SK-N-SH treated with all-trans-retinoic acid at 6 μM for 48 hours (cell line): ENCODE measurements around the gene TCERG1.

Source experiments
- BACH2 ChIP-seq: fragments of 250-450 bp; sonication (Bioruptor Pico); IDR thresholded peaks from 2 replicates; pipeline ENCODE4 v1.9.0; 2021; ENCODE audit warnings: mild to moderate bottlenecking, borderline replicate concordance
- CREB5 ChIP-seq: fragments of 250-450 bp; sonication (Bioruptor Pico); IDR thresholded peaks from 2 replicates; pipeline ENCODE4 v1.5.1; 2020; ENCODE audit warnings: low read depth, mild to moderate bottlenecking, moderate library complexity
- ESRRG ChIP-seq: fragments of 250-450 bp; sonication (Bioruptor Pico); IDR thresholded peaks from 2 replicates; pipeline ENCODE4 v1.6.1; 2021; ENCODE audit warnings: mild to moderate bottlenecking
- GLIS3 ChIP-seq: fragments of 250-450 bp; sonication (Bioruptor Pico); IDR thresholded peaks from 2 replicates; pipeline ENCODE4 v1.5.0; 2020; ENCODE audit warnings: mild to moderate bottlenecking, moderate library complexity
- ISL1 ChIP-seq: fragments of 250-450 bp; sonication (Bioruptor Pico); IDR thresholded peaks from 2 replicates; pipeline ENCODE4 v2.1.2; 2022; ENCODE audit warnings: mild to moderate bottlenecking, moderate library complexity
- PATZ1 ChIP-seq: fragments of 250-450 bp; sonication (Bioruptor Pico); IDR thresholded peaks from 2 replicates; pipeline ENCODE4 v1.8.0; 2020; ENCODE audit warnings: mild to moderate bottlenecking, moderate library complexity, borderline replicate concordance
- PPARA ChIP-seq: fragments of 250-450 bp; sonication (Bioruptor Pico); IDR thresholded peaks from 2 replicates; pipeline ENCODE4 v1.5.0; 2020; ENCODE audit warnings: mild to moderate bottlenecking, borderline replicate concordance
- RARB ChIP-seq: fragments of 250-450 bp; sonication (Bioruptor Pico); IDR thresholded peaks from 2 replicates; pipeline ENCODE4 v1.8.0; 2021; ENCODE audit warnings: mild to moderate bottlenecking, moderate library complexity
- SNAI2 ChIP-seq: fragments of 250-450 bp; sonication (Bioruptor Pico); IDR thresholded peaks from 2 replicates; pipeline ENCODE4 v1.5.0; 2020; ENCODE audit warnings: mild to moderate bottlenecking, moderate library complexity
- TCF4 ChIP-seq: fragments of 250-450 bp; sonication (Bioruptor Pico); IDR thresholded peaks from 2 replicates; pipeline ENCODE4 v1.8.0; 2021; ENCODE audit warnings: mild to moderate bottlenecking, moderate library complexity, borderline replicate concordance
- TOX ChIP-seq: fragments of 250-450 bp; sonication (Bioruptor Pico); IDR thresholded peaks from 2 replicates; pipeline ENCODE4 v1.8.0; 2021; ENCODE audit warnings: mild to moderate bottlenecking, moderate library complexity, borderline replicate concordance
- ZFP3 ChIP-seq: fragments of 250-450 bp; sonication (Bioruptor Pico); IDR thresholded peaks from 2 replicates; pipeline ENCODE4 v1.5.0; 2020; ENCODE audit warnings: mild to moderate bottlenecking, moderate library complexity
- ZNF8 ChIP-seq: fragments of 450-650 bp; formaldehyde crosslinking; IDR thresholded peaks from 2 replicates; pipeline ENCODE4 v1.5.0; 2020; ENCODE audit warnings: mild to moderate bottlenecking, moderate library complexity

GRCh38 chr5:146513462-146513861 is 66.3 kb downstream of the TCERG1 start:
- no peak for TF ChIP-seq CREB5 (CRISPR knock-in tag)
- TF ChIP-seq TCF4: no peak
- no peak for TF ChIP-seq RARB (CRISPR knock-in tag)
- no peak for TF ChIP-seq PATZ1
- TF ChIP-seq GLIS3 (CRISPR knock-in tag): no peak
- no peak for TF ChIP-seq SNAI2 (CRISPR knock-in tag)
- TF ChIP-seq PPARA (CRISPR knock-in tag): no peak
- no peak for TF ChIP-seq ZNF8 (CRISPR knock-in tag)
- TF ChIP-seq ISL1 (CRISPR knock-in tag): no peak
- TF ChIP-seq ZFP3 (CRISPR knock-in tag): no peak
- TF ChIP-seq ESRRG: no peak
- no peak for TF ChIP-seq BACH2 (CRISPR knock-in tag)
- TF ChIP-seq TOX (CRISPR knock-in tag): no peak
